K562 (cell line): Measurements from ENCODE around the gene WDR46. TPM values are rescaled to one million over a fixed set of nuclear protein-coding genes. Genes with fewer than 3 reads are reported as not detected.
A peak's percentile ranks its signal among the peaks of the same experiment; 100 is the strongest.

Experiments
- ASH1L ChIP-seq: fragments of 450-650 bp; IDR thresholded peaks from 2 replicates; pipeline ENCODE4 v1.6.1; 2018; ENCODE audit warnings: borderline replicate concordance, mild to moderate bottlenecking, low read depth; ENCODE audit not compliant: partially characterized antibody
- BRD9 ChIP-seq: fragments of 450-650 bp; IDR thresholded peaks from 2 replicates; pipeline ENCODE4 v1.6.1; 2018; ENCODE audit warnings: low read depth; ENCODE audit not compliant: partially characterized antibody
- CXXC5 ChIP-seq: fragments of 250-450 bp; sonication (Bioruptor Pico); IDR thresholded peaks from 2 replicates; pipeline ENCODE4 v1.8.0; 2022; ENCODE audit warnings: inconsistent platforms, mild to moderate bottlenecking, moderate library complexity
- EHMT2 ChIP-seq: fragments of 450-650 bp; IDR thresholded peaks from 2 replicates; pipeline ENCODE4 v1.6.1; 2018; ENCODE audit warnings: antibody characterized with exemption
- FOXK1 ChIP-seq: sonication (generic); formaldehyde crosslinking; IDR thresholded peaks from 2 replicates; pipeline ENCODE4 v1.8.0; 2022; ENCODE audit warnings: missing genetic modification reagents, mild to moderate bottlenecking, borderline replicate concordance
- FOXM1 ChIP-seq, 2 experiments: fragments of 450-650 bp in 1 of 2; sonication (generic) in 1 of 2; formaldehyde crosslinking in 1 of 2; IDR thresholded peaks; 2 replicates each; pipeline versions ENCODE4 v1.6.1 to v1.9.0; 2017 to 2022; ENCODE audit warnings: low read depth in 2 of 2, mild to moderate bottlenecking in 2 of 2, missing genetic modification reagents in 1 of 2, moderate library complexity in 1 of 2
- HMGN3 ChIP-seq: IDR thresholded peaks from 2 replicates; pipeline ENCODE4 v1.6.1; 2011; ENCODE audit warnings: borderline replicate concordance, low read depth, mild to moderate bottlenecking, mixed read lengths, low read length; ENCODE audit not compliant: insufficient read length; ENCODE audit errors: extremely low read depth
- NEUROD1 ChIP-seq: fragments of 150-350 bp; IDR thresholded peaks from 2 replicates; pipeline ENCODE4 v1.6.1; 2014; ENCODE audit warnings: borderline replicate concordance, low read length, low read depth; ENCODE audit not compliant: partially characterized antibody
- NRF1 ChIP-seq, 2 experiments: fragments of 450-650 bp; IDR thresholded peaks in 1 of 2; conservative IDR thresholded peaks in 1 of 2; 2 replicates each; pipeline ENCODE4 v1.6.1; 2014; ENCODE audit warnings: mild to moderate bottlenecking in 2 of 2
- SIN3A ChIP-seq, 2 experiments: fragments of 150-350 bp in 1 of 2; IDR thresholded peaks; 2 replicates each; pipeline ENCODE4 v1.6.1; 2011 to 2016; ENCODE audit warnings: borderline replicate concordance in 2 of 2, low read depth in 2 of 2, low read length in 2 of 2, mild to moderate bottlenecking in 2 of 2, moderate library complexity in 2 of 2; ENCODE audit not compliant: control insufficient read depth in 1 of 2
- SMARCA5 ChIP-seq: fragments of 450-650 bp; IDR thresholded peaks from 2 replicates; pipeline ENCODE4 v1.6.1; 2016
- TCF3 ChIP-seq: sonication (generic); formaldehyde crosslinking; IDR thresholded peaks from 2 replicates; pipeline ENCODE4 v1.4.0; 2020; ENCODE audit warnings: mild to moderate bottlenecking, missing genetic modification reagents
- TRIM24 ChIP-seq, 2 experiments: fragments of 450-650 bp; IDR thresholded peaks; 2 replicates each; pipeline ENCODE4 v1.6.1; 2016
- ZNF431 ChIP-seq: sonication (generic); formaldehyde crosslinking; IDR thresholded peaks from 2 replicates; pipeline ENCODE4 v1.8.0; 2022; ENCODE audit warnings: mild to moderate bottlenecking, missing genetic modification reagents
- polyA plus RNA-seq, 8 experiments: library from polyadenylated mRNA; depleted of rRNA in 4 of 8; stranded (reverse) in 5 of 8; unstranded in 3 of 8; fragments of >200 nt; fragmentation: Nextera tagmentation in 2 of 8; fragmentation: Illumina TruSeq in 1 of 8; extraction: Ambion mirVana in 2 of 8; extraction: Trizol in 1 of 8; gene quantifications; 2 replicates each; pipeline versions ENCODE4 v1.2.1 to v1.2.3, GENCODE V29; 2011 to 2014; ENCODE audit warnings: inconsistent platforms in 1 of 8, missing spikeins in 1 of 8
- total RNA-seq, 7 experiments: library from RNA; depleted of rRNA in 6 of 7; stranded (reverse); fragments of >200 nt in 6 of 7; fragmentation: Illumina TruSeq in 2 of 7; extraction: Trizol in 2 of 7; gene quantifications; 2 replicates each; pipeline versions ENCODE4 v1.2.1 to v1.2.3, GENCODE V29; 2011 to 2021; ENCODE audit warnings: low replicate concordance in 1 of 7
- TF ChIP-seq, protein P1 (sequence below), 2 experiments: fragments of 450-650 bp; IDR thresholded peaks; 2 replicates each; pipeline ENCODE4 v1.6.1; 2018; ENCODE audit warnings: mild to moderate bottlenecking in 2 of 2, low read depth in 1 of 2; ENCODE audit not compliant: partially characterized antibody in 2 of 2
- TF ChIP-seq, protein P2 (sequence below): fragments of 250-450 bp; sonication (Bioruptor Pico); IDR thresholded peaks from 2 replicates; pipeline ENCODE4 v1.5.0; 2021
- TF ChIP-seq, protein P3 (sequence below), 3 experiments: IDR thresholded peaks in 2 of 3; conservative IDR thresholded peaks in 1 of 3; 2 replicates each; pipeline ENCODE4 v1.5.1; 2011 to 2012; ENCODE audit warnings: low read length in 3 of 3, mild to moderate bottlenecking in 3 of 3, control low read depth in 2 of 3, improper control_type of control experiment in 1 of 3, inconsistent platforms in 1 of 3, low read depth in 1 of 3, mixed read lengths in 1 of 3, moderate library complexity in 1 of 3; ENCODE audit not compliant: insufficient read depth in 2 of 3

Gene WDR46
- total and polyA plus RNA-seq, 9 of the 15 experiments (the other 6 are each of a cell fraction or from before 2014, with no cell fraction given) = 8.9 to 146 (median 93.1) TPM

DNA sequence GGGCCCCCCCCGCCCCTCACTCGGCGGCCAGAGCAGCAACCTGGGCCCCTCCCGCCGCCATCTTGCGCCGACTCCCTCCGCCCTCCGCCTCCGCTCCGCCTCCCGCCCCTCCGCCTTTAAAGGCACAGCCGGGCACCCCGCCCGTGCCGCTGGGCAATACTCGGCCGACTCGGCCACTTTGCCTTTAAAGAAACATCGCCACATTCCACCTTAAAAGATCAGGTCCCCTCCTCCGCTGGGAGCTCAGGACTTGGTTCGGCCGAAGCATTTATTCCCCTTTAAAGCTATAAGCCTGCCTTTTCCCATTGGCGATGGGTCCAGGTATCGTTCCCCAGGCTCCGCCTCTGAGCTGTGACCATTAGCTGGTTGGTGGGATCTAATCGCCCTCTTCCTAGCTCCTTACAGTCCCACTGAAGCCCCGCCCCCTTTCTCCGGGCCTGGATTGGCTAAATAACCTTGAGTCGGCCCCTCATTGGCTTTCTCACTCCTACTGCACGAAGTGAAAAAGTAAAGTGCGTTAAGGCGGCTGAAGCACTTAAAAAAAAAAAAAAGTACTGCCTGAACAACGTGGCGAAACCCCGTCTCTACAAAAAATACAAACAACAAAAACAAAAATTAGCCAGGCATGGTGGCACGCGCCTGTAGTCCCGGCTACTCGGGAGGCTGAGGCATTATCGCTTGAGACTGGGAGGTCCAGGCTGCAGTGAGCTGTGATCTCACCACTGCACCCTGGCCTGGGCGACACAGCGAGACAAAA, 28.8 kb upstream of the WDR46 start, which contains the start of gene ZBTB22 (continued):
- TF ChIP-seq, protein P1, sequence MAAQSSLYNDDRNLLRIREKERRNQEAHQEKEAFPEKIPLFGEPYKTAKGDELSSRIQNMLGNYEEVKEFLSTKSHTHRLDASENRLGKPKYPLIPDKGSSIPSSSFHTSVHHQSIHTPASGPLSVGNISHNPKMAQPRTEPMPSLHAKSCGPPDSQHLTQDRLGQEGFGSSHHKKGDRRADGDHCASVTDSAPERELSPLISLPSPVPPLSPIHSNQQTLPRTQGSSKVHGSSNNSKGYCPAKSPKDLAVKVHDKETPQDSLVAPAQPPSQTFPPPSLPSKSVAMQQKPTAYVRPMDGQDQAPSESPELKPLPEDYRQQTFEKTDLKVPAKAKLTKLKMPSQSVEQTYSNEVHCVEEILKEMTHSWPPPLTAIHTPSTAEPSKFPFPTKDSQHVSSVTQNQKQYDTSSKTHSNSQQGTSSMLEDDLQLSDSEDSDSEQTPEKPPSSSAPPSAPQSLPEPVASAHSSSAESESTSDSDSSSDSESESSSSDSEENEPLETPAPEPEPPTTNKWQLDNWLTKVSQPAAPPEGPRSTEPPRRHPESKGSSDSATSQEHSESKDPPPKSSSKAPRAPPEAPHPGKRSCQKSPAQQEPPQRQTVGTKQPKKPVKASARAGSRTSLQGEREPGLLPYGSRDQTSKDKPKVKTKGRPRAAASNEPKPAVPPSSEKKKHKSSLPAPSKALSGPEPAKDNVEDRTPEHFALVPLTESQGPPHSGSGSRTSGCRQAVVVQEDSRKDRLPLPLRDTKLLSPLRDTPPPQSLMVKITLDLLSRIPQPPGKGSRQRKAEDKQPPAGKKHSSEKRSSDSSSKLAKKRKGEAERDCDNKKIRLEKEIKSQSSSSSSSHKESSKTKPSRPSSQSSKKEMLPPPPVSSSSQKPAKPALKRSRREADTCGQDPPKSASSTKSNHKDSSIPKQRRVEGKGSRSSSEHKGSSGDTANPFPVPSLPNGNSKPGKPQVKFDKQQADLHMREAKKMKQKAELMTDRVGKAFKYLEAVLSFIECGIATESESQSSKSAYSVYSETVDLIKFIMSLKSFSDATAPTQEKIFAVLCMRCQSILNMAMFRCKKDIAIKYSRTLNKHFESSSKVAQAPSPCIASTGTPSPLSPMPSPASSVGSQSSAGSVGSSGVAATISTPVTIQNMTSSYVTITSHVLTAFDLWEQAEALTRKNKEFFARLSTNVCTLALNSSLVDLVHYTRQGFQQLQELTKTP (IDR thresholded peaks at IDR 0.05; ENCODE audit: low read depth in 1 of 2, partially characterized antibody in 2 of 2) = peak in 1 of 2 experiments; percentile 56
- peak; percentile 69 for TF ChIP-seq BRD9
- TF ChIP-seq FOXK1 (CRISPR knock-in tag) = no peak
- TF ChIP-seq HMGN3 = peak; percentile 74
- peak; percentile 13; the same call in 1 of the 2 replicates for TF ChIP-seq TCF3 (CRISPR knock-in tag)
- TF ChIP-seq, protein P2, sequence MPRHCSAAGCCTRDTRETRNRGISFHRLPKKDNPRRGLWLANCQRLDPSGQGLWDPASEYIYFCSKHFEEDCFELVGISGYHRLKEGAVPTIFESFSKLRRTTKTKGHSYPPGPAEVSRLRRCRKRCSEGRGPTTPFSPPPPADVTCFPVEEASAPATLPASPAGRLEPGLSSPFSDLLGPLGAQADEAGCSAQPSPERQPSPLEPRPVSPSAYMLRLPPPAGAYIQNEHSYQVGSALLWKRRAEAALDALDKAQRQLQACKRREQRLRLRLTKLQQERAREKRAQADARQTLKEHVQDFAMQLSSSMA (CRISPR knock-in tag) = no peak
- TF ChIP-seq, protein P3, sequence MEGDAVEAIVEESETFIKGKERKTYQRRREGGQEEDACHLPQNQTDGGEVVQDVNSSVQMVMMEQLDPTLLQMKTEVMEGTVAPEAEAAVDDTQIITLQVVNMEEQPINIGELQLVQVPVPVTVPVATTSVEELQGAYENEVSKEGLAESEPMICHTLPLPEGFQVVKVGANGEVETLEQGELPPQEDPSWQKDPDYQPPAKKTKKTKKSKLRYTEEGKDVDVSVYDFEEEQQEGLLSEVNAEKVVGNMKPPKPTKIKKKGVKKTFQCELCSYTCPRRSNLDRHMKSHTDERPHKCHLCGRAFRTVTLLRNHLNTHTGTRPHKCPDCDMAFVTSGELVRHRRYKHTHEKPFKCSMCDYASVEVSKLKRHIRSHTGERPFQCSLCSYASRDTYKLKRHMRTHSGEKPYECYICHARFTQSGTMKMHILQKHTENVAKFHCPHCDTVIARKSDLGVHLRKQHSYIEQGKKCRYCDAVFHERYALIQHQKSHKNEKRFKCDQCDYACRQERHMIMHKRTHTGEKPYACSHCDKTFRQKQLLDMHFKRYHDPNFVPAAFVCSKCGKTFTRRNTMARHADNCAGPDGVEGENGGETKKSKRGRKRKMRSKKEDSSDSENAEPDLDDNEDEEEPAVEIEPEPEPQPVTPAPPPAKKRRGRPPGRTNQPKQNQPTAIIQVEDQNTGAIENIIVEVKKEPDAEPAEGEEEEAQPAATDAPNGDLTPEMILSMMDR (IDR thresholded peaks at IDR 0.05 in 2 of 3, conservative IDR thresholded peaks at IDR 0.05 in 1 of 3; ENCODE audit: insufficient read depth in 2 of 3, low read depth in 1 of 3, low read length in 3 of 3) = peak in 1 of 3 experiments; percentile 17; a peak in 1 of 6 replicates
- TF ChIP-seq ZNF431 (CRISPR knock-in tag) = no peak
- TF ChIP-seq NRF1 (conservative IDR thresholded peaks at IDR 0.05 in 1 of 2, IDR thresholded peaks at IDR 0.05 in 1 of 2) = peak; percentile 62 to 75
- TF ChIP-seq SIN3A (IDR thresholded peaks at IDR 0.05; ENCODE audit: borderline replicate concordance in 2 of 2, control insufficient read depth in 1 of 2, low read depth in 2 of 2, low read length in 2 of 2) = peak; percentile 34 to 42; a peak in 1 of 4 replicates
- TF ChIP-seq ASH1L = peak; percentile 80
- TF ChIP-seq TRIM24 (IDR thresholded peaks at IDR 0.05) = peak in 1 of 2 experiments; percentile 44; a peak in 2 of 4 replicates
- TF ChIP-seq CXXC5 (CRISPR knock-in tag) = peak; percentile 54
- TF ChIP-seq EHMT2 = no peak
- TF ChIP-seq NEUROD1 = peak; percentile 81
- TF ChIP-seq FOXM1 (IDR thresholded peaks at IDR 0.05; ENCODE audit: low read depth) = peak; percentile 86
- TF ChIP-seq FOXM1 (CRISPR knock-in tag; IDR thresholded peaks at IDR 0.05; ENCODE audit: low read depth) = no peak
- TF ChIP-seq SMARCA5 = peak; percentile 79; the same call in 1 of the 2 replicates
